ENCODE data around the gene ZNF205.
A peak's percentile ranks its signal among the peaks of the same experiment; 100 is the strongest.
"Not testable (repeated sequence)": the region's sequence is repeated elsewhere in the genome, so short reads cannot be mapped to it uniquely, and the experiment has no call there.

The ZNF205 gene

DNA sequence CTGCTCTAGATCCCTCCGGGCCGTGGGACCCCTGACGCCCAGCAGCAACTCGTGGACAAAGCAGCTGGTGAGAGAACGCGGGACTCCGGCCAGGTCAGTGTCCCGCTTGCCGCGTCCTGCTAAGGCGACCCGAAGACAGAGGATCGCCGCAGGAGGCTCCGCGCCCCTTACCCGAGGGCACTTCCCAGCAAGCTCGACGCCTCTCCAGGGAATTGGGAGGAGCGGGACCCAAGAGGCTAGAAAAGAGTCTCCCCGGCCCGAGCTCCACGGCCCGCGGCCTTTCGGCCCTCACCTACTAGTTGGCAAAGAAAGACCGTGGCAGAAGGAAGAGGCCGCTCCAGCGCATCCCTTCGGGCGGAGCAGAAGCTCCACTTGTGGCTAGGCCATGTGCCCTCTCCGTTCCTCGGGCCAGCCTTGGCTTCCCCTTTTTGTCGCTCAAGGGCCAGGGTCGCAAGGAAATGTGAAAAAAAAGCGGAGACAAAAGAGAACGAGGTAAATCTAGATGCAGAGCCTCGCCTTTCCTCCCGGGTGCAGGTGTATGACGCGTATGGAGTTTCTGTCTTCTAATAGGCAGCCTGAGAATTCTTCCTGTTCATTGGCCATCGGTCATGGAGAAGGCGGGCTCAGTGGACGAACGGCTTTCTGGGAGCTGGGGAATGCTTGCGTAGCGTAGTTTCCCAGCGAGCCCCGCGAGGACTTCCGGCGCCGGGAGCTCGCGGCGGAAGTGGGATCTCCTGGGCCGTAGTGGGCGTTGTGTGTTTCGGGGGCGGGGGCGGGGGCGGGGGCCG, 22.1 kb downstream of the ZNF205 start, which contains the start of gene ZNF213:
TSS of gene ZNF213 (plus strand) at position 692 of the 788 bp plus-strand sequence. CDS start 2,252 bp downstream, outside the sequence.
- peak; percentile 86 to 98 (median 91) for DNase-seq

GRCh38 chr16:3135126-3135715, 22.8 kb downstream of the ZNF205 start:
- no peak for DNase-seq

- no peak for DNase-seq
Observed at GRCh38 chr16:3137267-3137666, 24.9 kb downstream of the ZNF205 start.

- no peak for DNase-seq
Observed at GRCh38 chr16:3138342-3138741, 26.0 kb downstream of the ZNF205 start.

GRCh38 chr16:3138823-3139426, 26.5 kb downstream of the ZNF205 start:
- DNase-seq = no peak

DNA sequence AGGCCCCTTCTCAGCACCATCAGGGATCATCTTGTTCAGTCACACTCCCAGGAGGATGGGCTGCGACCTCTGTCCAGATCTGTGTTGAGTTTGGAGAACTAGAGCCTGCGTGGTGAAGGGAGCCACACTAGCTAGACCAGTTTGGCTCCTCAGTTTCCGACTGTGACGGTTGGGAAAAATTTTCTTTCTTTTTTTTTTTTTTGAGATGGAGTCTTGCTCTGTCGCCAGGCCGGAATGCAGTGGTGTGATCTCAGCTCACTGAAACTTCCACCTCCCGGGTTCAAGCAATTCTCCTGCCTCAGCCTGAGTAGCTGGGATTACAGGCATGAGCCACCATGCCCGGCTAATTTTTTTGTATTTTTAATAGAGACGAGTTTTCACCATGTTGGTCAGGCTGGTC, 27.2 kb downstream of the ZNF205 start:
- DNase-seq = not testable (repeated sequence)

DNA sequence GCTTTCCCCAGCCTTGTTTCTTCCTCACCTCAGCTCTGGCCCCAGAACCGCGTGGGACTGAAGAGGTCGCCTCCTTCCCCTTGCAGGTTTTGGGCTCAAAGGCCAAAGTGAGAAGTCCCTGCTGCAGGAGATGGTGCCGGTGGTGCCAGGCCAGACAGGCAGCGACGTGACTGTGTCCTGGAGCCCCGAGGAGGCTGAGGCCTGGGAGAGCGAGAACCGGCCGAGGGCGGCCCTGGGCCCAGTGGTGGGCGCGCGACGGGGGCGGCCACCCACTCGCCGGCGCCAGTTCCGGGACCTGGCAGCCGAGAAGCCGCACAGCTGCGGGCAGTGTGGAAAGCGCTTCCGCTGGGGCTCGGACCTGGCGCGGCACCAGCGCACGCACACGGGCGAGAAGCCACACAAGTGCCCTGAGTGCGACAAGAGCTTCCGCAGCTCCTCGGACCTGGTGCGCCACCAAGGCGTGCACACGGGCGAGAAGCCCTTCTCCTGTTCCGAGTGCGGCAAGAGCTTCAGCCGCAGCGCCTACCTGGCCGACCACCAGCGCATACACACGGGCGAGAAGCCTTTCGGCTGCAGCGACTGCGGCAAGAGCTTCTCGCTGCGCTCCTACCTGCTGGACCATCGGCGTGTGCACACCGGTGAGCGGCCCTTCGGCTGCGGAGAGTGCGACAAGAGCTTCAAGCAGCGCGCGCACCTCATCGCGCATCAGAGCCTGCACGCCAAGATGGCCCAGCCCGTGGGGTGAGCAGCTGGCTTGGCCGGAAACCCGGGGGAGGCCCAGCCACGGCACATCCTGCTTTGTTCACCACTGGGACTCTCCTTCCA, 28.4 kb downstream of the ZNF205 start:
- DNase-seq = no peak

DNA sequence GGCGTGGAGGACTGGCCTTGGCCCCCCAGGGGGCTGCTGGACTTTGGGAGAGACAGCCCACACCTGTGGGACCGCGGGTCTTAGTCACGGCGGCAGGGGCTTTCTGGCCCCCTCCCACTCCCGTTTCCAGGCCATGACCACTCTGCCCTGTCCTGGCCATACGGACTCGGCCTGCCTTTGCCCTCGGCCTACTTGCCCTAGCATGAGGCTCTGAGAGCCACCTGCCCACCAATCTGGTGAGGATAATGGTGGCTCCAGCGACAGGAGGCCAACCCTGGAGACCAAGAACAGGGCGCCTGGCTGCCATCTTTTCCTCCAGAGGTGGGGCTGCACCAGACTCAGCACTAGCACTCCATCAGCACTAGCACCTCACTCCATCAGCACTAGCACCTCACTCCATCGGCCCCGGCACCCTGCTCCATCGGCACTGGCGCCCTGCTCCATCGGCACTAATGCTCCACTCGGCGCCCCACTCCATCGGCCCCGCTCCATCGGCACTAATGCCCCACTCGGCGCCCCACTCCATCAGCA, 29.5 kb downstream of the ZNF205 start:
- DNase-seq = no peak

DNA sequence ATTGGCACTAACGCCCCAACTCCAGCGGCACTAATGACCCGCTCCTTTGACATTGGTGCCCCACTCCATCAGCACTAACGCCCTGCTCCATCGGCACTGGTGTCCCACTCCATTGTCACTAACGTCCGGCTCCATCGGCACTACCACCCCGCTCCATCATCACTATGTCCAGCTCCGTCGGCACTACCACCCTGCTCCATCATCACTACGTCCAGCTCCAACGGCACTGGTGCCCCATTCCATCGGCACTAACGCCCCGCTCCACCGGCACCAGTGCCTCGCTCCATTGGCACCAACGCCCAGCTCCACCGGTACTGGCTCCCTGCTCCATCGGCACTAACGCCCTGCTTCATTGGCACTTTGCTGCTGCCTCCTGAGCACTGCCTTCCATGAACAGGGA, 29.9 kb downstream of the ZNF205 start:
- no peak for DNase-seq

DNA sequence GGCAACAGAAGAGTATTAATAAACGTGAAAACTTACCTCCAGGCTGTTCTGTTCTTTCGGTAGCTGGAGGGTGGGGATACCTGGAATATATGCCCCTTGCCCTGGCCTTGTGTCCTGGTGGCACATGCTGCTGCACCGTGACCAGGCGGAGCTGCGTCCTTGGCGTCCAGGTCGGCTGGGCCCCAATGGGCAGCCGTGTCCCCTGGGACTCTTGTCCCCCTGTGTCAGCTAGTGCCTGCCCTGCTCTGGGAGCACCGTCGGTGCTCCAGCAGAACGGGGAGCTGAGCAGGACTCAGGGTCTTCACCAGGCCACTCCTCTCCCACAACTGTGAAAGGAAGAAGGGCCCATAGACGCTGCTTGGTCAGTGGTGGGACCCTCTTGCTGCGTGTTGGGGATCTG, 30.4 kb downstream of the ZNF205 start:
- DNase-seq = no peak

GRCh38 chr16:3143189-3143588, 30.8 kb downstream of the ZNF205 start:
- DNase-seq = no peak

- DNase-seq = no peak
Observed at GRCh38 chr16:3143598-3144320, 31.4 kb downstream of the ZNF205 start.

DNA sequence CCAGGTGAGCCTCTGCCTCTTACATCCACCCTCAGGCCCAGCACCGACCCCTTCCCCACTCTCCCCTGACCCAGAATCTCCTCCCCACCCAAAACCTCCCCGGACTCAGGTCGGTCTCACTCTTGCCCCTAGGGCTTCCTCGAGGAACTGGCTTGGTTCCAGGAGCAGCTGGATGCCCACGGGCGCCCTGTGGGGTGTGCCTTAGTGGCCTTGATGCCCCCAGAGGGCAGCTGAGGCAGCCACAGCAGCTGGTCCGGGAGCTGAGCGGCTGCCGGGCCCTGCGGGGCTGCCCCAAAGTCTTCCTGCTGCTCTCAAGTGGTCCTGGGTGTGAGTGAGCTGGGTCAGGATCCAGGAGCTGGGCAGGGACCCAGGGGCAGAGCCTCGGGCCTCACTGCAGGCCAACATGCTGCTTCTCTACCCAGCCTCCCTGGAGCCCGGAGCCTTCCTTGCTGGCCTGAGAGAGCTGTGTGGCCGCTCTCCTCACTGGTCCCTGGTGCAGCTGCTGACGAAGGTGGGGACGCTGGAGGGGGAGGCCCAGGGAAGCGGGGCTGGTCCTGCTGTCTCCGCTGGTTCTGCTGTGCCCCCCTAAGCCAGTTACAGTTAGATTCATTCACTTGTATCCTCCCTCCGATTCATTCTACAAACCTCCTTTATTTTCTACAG, 32.1 kb downstream of the ZNF205 start:
- no peak for DNase-seq

GRCh38 chr16:3145151-3145550, 32.8 kb downstream of the ZNF205 start:
- DNase-seq = no peak

GRCh38 chr16:3145660-3146059, 33.3 kb downstream of the ZNF205 start:
- DNase-seq = no peak

- DNase-seq = no peak
Observed at GRCh38 chr16:3147046-3147756, 34.8 kb downstream of the ZNF205 start.

DNA sequence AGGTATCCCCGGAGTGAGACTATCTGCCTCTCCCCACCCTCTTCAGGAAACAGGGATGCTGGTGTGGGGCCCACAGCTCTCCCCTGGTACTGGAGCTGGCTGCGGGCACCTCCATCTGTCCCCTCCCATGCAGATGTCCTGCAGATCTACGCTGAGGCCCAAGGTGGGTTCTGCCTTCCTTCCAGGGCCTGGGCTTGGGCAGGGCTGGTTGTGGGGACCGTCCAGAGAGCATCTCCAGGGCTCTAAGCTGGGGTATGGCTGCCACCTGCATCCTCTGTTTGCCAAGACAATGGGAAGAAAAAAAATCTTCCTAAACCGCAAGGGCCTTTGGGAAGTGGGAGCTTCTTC, 35.3 kb downstream of the ZNF205 start:
- DNase-seq = no peak

DNA sequence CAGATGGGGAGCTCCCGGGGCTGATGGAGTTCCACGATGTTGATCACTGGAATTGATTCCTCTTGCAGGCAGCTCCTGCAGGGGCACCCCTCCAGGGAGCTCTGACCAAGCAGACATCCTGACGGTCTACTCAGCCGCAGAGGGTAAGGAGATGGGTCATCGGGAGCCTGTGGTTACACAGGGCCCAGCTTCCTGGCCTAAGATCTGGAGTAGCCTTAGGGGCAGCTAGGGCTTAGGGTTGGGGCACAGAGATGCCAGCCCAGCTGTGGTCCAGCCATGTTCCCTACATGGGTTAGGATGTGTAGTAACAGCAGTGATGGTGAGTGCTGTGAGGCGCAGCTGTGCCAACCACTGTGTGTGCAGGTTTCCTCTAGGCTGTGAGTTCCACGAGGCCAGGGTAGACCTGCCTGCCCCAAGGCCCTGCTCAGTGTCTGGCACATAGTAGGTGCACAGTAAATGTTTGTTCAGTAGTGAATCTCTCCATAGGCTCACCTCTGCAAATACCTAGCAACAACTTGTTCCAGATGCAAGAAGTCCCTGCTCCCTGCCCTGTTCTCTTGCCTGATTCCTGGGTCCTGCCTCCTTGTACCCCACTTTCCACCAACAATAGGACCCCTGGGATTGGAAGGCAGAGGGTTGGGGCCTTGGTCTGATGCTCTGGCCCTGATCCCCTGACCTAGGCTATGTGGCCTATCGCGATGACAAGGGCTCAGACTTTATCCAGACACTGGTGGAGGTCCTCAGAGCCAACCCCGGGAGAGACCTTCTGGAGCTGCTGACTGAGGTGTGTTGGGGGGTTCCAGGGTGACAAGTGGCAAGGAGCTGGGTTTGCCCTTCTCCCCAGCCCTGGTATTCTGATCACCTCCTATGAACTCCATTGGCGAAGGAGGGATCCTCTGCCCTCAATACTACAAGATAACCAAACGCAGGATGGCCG, 36.1 kb downstream of the ZNF205 start:
- no peak for DNase-seq

- no peak for DNase-seq
Observed at GRCh38 chr16:3149193-3149530, 36.8 kb downstream of the ZNF205 start.
